Measurements from ENCODE around the gene ANAPC1.
"Not testable (repeated sequence)": the region's sequence is repeated elsewhere in the genome, so short reads cannot be mapped to it uniquely, and the experiment has no call there.

DNA sequence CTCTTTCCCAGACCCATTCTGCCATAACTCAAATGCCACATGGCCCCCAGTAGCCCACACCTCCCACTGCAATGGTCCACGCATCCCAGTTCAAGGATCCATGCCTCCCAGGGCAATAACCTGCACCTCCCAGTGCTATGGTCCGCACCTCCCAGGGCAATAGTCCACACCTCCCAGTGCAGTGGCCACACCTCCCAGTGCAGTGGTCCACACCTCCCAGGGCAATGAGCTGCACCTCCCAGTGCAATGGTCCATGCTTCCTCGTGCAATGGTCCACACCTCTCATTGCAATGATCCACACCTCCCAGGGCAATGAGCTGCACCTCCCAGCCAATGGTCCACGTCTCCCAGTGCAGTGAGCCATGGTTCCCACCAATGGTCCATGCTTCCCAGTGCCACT lies 135.6 kb downstream of the ANAPC1 start:
- TF ChIP-seq, protein P1, sequence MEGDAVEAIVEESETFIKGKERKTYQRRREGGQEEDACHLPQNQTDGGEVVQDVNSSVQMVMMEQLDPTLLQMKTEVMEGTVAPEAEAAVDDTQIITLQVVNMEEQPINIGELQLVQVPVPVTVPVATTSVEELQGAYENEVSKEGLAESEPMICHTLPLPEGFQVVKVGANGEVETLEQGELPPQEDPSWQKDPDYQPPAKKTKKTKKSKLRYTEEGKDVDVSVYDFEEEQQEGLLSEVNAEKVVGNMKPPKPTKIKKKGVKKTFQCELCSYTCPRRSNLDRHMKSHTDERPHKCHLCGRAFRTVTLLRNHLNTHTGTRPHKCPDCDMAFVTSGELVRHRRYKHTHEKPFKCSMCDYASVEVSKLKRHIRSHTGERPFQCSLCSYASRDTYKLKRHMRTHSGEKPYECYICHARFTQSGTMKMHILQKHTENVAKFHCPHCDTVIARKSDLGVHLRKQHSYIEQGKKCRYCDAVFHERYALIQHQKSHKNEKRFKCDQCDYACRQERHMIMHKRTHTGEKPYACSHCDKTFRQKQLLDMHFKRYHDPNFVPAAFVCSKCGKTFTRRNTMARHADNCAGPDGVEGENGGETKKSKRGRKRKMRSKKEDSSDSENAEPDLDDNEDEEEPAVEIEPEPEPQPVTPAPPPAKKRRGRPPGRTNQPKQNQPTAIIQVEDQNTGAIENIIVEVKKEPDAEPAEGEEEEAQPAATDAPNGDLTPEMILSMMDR (IDR thresholded peaks at IDR 0.05), result not testable (repeated sequence)
- TF ChIP-seq SMC3 (IDR thresholded peaks at IDR 0.05); CHD2 (IDR thresholded peaks at IDR 0.05; ENCODE audit: low read length, partially characterized antibody); POLR2A (IDR thresholded peaks at IDR 0.05; ENCODE audit: low read length); NR3C1 (IDR thresholded peaks at IDR 0.05); MAZ (IDR thresholded peaks at IDR 0.05; ENCODE audit: borderline replicate concordance, low read depth, low read length); ZC3H11A (IDR thresholded peaks at IDR 0.05); RFX5 (IDR thresholded peaks at IDR 0.05); CHD4 (IDR thresholded peaks at IDR 0.05; ENCODE audit: borderline replicate concordance); JUNB (IDR thresholded peaks at IDR 0.05); NPAS2 (CRISPR knock-in tag; IDR thresholded peaks at IDR 0.05; ENCODE audit: borderline replicate concordance); CEBPB (IDR thresholded peaks at IDR 0.05): not testable (repeated sequence)
- TF ChIP-seq, protein P2, sequence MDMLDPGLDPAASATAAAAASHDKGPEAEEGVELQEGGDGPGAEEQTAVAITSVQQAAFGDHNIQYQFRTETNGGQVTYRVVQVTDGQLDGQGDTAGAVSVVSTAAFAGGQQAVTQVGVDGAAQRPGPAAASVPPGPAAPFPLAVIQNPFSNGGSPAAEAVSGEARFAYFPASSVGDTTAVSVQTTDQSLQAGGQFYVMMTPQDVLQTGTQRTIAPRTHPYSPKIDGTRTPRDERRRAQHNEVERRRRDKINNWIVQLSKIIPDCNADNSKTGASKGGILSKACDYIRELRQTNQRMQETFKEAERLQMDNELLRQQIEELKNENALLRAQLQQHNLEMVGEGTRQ (IDR thresholded peaks at IDR 0.05), result not testable (repeated sequence)
- TF ChIP-seq, protein P3, sequence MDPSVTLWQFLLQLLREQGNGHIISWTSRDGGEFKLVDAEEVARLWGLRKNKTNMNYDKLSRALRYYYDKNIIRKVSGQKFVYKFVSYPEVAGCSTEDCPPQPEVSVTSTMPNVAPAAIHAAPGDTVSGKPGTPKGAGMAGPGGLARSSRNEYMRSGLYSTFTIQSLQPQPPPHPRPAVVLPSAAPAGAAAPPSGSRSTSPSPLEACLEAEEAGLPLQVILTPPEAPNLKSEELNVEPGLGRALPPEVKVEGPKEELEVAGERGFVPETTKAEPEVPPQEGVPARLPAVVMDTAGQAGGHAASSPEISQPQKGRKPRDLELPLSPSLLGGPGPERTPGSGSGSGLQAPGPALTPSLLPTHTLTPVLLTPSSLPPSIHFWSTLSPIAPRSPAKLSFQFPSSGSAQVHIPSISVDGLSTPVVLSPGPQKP (IDR thresholded peaks at IDR 0.05; ENCODE audit: low read depth, low read length), result not testable (repeated sequence)

Measured in A549 (cell line).